Subcutaneous adipose tissue (tissue), 4 donors: ENCODE measurements around the gene EGLN1. TPM values are rescaled to one million over a fixed set of nuclear protein-coding genes. Genes with fewer than 3 reads are reported as not detected.

ENCODE experiments used
- CTCF ChIP-seq: fragments of 450-650 bp; IDR thresholded peaks from one replicate; pipeline ENCODE4 v1.5.1; 2016; ENCODE audit warnings: low read depth, mild to moderate bottlenecking, control low read depth, antibody characterized with exemption, moderate library complexity
- total RNA-seq, 4 donors: library from RNA; depleted of rRNA; stranded (reverse); fragments of >200 nt; gene quantifications; one replicate each; pipeline ENCODE4 v1.1.0, GENCODE V29; 2016

Gene EGLN1
- total RNA-seq, 4 donors from 2014 or later = 30.9 to 50.2 (median 46.5) TPM

- no peak for TF ChIP-seq CTCF
Measured at GRCh38 chr1:231390071-231390470, 32.0 kb downstream of the EGLN1 start.

- no peak for TF ChIP-seq CTCF
Measured at GRCh38 chr1:231387770-231388669, 34.1 kb downstream of the EGLN1 start.

- TF ChIP-seq CTCF = no peak
Measured at GRCh38 chr1:231386466-231386865, 35.6 kb downstream of the EGLN1 start.

GRCh38 chr1:231385416-231385748 lies 36.7 kb downstream of the EGLN1 start:
- TF ChIP-seq CTCF = no peak

GRCh38 chr1:231384696-231385415 lies 37.2 kb downstream of the EGLN1 start:
- TF ChIP-seq CTCF = no peak

- no peak for TF ChIP-seq CTCF
Measured at GRCh38 chr1:231383159-231383860, 38.8 kb downstream of the EGLN1 start.

- no peak for TF ChIP-seq CTCF
Measured at GRCh38 chr1:231382426-231382825, 39.7 kb downstream of the EGLN1 start.
